Neutrophil (primary cell): ENCODE results near the gene AKR1B15.
"Not testable (repeated sequence)": the region's sequence is repeated elsewhere in the genome, so short reads cannot be mapped to it uniquely, and the experiment has no call there.

ENCODE experiments used
- H3K27ac ChIP-seq: fragments of 200-600 bp; sonication (generic); 2 replicates; pipeline ENCODE4 v1.5.1; 2016; ENCODE audit warnings: mild to moderate bottlenecking, moderate library complexity
- H3K27me3 ChIP-seq: fragments of 200-600 bp; sonication (generic); 2 replicates; pipeline ENCODE4 v1.6.0; 2016; ENCODE audit warnings: mild to moderate bottlenecking
- H3K36me3 ChIP-seq: fragments of 200-600 bp; sonication (generic); 2 replicates; pipeline ENCODE4 v1.5.1; 2017
- H3K4me1 ChIP-seq, 2 experiments: fragments of 200-600 bp in 1 of 2; sonication (generic) in 1 of 2; 1 replicate in 1 of 2; 2 replicates in 1 of 2; pipeline versions ENCODE4 v1.5.1 to v1.6.1; 2013 to 2016; ENCODE audit warnings: low read depth in 1 of 2, low read length in 1 of 2, mild to moderate bottlenecking in 1 of 2, moderate library complexity in 1 of 2; ENCODE audit not compliant: control insufficient read depth in 1 of 2, insufficient read depth in 1 of 2
- H3K4me3 ChIP-seq, 2 experiments: fragments of 200-600 bp in 1 of 2; sonication (generic) in 1 of 2; 1 replicate in 1 of 2; 2 replicates in 1 of 2; pipeline ENCODE4 v1.5.1; 2013 to 2016; ENCODE audit warnings: low read depth in 1 of 2, low read length in 1 of 2, mild to moderate bottlenecking in 1 of 2, moderate library complexity in 1 of 2
- H3K9me3 ChIP-seq: fragments of 200-600 bp; sonication (generic); 2 replicates; pipeline ENCODE4 v1.5.1; 2016
- CTCF ChIP-seq: fragments of 200-600 bp; sonication (generic); IDR thresholded peaks from 2 replicates; pipeline ENCODE4 v1.5.1; 2016; ENCODE audit warnings: antibody characterized with exemption

The AKR1B15 gene

GRCh38 chr7:134533288-134533771, 15.6 kb upstream of the AKR1B15 start:
- no peak for TF ChIP-seq CTCF
- no peaks in the 10 kb centered on the region for H3K4me1 ChIP-seq
- no peaks in the 10 kb centered on the region for H3K36me3 ChIP-seq
- H3K27ac ChIP-seq, result no peak overlapping the region
- peaks cover under 1% of the 10 kb centered on the region for H3K27me3 ChIP-seq
- no peaks in the 10 kb centered on the region for H3K9me3 ChIP-seq
- no peak overlapping the region for H3K4me3 ChIP-seq

- Histone ChIP-seq H3K4me1 (no peaks in the 10 kb centered on the region), H3K4me3 (no peak overlapping the region), H3K9me3 (no peaks in the 10 kb centered on the region), H3K27me3 (peaks cover 1% of the 10 kb centered on the region), H3K36me3 (no peaks in the 10 kb centered on the region), H3K27ac (no peak overlapping the region)
- TF ChIP-seq CTCF, result no peak
Measured at GRCh38 chr7:134534633-134535032, 14.3 kb upstream of the AKR1B15 start.

GRCh38 chr7:134535272-134535918, 13.5 kb upstream of the AKR1B15 start:
- H3K4me3 ChIP-seq, result no peak overlapping the region
- no peaks in the 10 kb centered on the region for H3K9me3 ChIP-seq
- H3K4me1 ChIP-seq, result no peaks in the 10 kb centered on the region
- no peak for TF ChIP-seq CTCF
- H3K36me3 ChIP-seq, result no peaks in the 10 kb centered on the region
- peaks cover 9% of the 10 kb centered on the region for H3K27me3 ChIP-seq
- H3K27ac ChIP-seq, result no peak overlapping the region

- peaks cover 11% of the 10 kb centered on the region for H3K27me3 ChIP-seq
Measured at GRCh38 chr7:134535919-134536299, 13.0 kb upstream of the AKR1B15 start.

GRCh38 chr7:134536558-134536957, 12.4 kb upstream of the AKR1B15 start:
- H3K9me3 ChIP-seq, H3K27ac ChIP-seq, H3K36me3 ChIP-seq, H3K4me3 ChIP-seq, H3K4me1 ChIP-seq: not testable (repeated sequence)
- peaks cover 11% of the 10 kb centered on the region for H3K27me3 ChIP-seq

More at GRCh38 chr7:134535919-134536299, 13.0 kb upstream of the AKR1B15 start:
- Histone ChIP-seq H3K4me1 (no peaks in the 10 kb centered on the region), H3K27ac (no peak overlapping the region), H3K9me3 (no peaks in the 10 kb centered on the region), H3K4me3 (no peak overlapping the region), H3K36me3 (no peaks in the 10 kb centered on the region)
- TF ChIP-seq CTCF, result no peak

GRCh38 chr7:134537273-134537781, 11.6 kb upstream of the AKR1B15 start:
- not testable (repeated sequence) for H3K27ac ChIP-seq, H3K4me1 ChIP-seq, H3K4me3 ChIP-seq, H3K9me3 ChIP-seq, H3K36me3 ChIP-seq
- peaks cover 11% of the 10 kb centered on the region for H3K27me3 ChIP-seq
